ENCODE measurements around the gene LAMTOR5. TPM values are rescaled to one million over a fixed set of nuclear protein-coding genes. Genes with fewer than 3 reads are reported as not detected.
"Not testable (repeated sequence)": the region's sequence is repeated elsewhere in the genome, so short reads cannot be mapped to it uniquely, and the experiment has no call there.

The LAMTOR5 gene
- polyA plus RNA-seq, 3 donors: 255 to 281 (median 264) TPM

DNA sequence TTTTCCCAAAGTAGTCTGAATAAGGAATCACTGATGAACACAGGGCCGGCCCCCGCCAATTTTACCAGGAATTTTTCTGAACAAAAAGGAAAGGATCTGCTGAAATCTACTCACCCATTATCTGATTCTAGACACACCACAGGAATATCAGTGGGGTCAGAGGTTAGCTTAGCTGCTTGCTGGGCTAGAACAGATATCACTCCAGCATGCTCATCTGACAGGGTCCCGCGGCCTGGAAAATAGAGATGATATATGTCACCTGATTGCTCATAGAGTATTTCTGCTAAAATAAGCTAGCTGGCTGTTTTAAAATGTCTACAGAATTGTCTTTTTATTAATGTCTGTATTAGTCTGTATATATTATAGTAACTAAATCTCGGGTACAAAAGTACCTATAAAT lies 3.7 kb downstream of the LAMTOR5 start:
- DNase-seq: no peak

DNA sequence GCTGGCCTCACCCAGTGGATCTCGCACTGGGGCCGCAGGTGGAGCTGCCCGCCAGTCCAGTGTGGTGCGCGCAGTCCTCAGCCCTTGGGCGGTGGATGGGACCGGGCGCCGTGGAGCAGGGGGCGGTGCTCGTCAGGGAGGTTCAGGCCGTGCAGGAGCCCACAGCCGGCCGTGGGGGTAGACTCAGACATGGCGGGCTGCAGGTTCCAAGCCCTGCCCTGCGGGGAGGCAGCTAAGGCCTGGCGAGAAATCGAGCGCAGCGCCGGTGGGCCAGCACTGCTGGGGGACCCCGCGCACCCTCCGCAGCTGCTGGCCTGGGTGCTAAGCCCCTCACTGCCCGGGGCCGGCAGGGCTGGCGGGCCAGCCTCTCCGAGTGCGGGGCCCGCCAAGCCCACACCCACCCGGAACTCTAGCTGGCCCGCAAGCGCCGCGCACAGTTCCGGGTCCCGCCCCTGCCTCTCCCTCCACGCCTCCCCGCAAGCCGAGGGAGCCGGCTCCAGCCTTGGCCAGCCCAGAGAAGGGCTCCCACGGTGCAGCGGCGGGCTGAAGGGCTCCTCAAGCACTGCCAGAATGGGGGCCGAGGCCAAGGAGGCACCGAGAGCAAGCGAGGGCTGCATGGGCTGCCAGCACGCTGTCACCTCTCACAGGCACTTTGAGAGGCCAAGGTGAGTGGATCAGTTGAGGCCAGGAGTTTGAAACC lies 11.1 kb downstream of the LAMTOR5 start:
- DNase-seq: not testable (repeated sequence)

GRCh38 chr1:110394493-110394820 lies 13.0 kb downstream of the LAMTOR5 start:
- DNase-seq: no peak

- DNase-seq: no peak
Observed at GRCh38 chr1:110393691-110394492, 13.6 kb downstream of the LAMTOR5 start.

DNA sequence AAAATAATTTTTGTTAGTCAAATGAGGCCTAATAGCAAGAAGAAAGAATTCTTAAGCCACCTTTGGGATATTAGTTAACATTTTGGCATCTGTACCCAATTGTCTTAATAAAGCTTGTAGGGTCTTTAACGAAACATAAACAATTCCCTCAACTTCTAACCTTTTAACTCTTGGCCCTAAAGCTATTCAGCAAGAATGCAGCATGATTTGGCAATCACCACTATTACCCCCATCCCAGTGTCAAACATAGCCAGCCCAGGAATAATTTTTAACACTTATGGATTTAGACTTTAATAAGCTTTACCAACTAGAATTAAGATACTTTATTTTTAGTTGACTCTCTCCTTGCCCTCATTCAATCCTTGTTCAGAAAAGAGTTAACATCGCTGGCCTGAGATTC lies 14.2 kb downstream of the LAMTOR5 start:
- no peak for DNase-seq

GRCh38 chr1:110390692-110391245 lies 16.7 kb downstream of the LAMTOR5 start, which contains the start of gene SLC16A4:
SLC16A4 (minus strand) TSS chr1:110391026; CDS start chr1:110389323, 1,703 bp downstream.
- no peak for DNase-seq

DNA sequence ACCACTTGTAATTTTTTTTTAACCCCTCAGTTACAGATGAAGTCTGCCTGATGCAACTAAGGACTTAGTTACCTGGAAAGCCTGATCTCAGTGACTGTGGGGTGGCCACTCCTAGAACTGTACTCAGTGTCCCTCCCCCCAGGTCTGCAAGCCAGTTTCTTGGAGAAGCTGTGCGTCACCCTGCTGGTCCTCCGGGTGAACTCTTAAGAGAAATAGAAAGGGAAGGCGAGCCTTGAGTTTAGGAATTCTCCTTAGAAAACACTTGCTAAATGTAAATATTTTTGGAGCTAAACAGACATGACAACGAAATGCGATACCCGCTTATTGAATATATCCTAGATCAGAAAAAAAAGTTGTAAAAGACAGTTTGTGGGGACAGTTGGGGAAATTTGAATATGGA lies 17.4 kb downstream of the LAMTOR5 start:
- DNase-seq: no peak

DNA sequence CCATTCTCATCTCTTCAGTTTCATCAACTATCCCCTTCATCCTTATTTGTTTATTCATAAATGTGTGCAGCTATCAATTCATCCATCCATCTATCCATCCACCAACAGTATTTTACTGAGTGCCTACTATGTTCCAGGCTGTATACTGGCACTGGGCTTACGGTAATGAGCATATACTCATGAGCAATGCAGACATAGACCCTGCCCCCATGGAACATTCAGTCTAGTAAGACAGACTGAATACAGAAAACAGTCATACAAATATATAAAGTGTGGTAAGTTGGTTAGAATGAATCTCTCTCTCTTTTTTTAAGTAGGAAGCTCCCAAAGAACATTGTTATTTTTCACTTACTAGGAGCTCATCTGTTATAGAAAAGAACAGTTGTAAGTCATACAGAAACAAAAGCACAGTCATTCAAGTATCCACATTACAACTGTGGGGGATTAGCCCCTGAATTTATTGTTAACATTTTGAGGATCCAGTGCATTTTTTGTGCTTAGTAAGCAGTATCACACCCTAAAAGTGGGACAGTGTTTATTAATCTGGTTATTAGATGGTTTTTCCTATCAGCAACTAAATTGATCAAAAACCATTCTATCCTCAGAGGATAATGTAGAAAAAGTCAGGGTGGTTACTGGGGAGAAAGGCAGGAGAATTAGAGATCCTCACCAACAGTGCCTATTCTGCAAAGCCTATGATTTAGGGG lies 20.3 kb downstream of the LAMTOR5 start:
- DNase-seq: no peak

GRCh38 chr1:110385369-110385768 lies 22.1 kb downstream of the LAMTOR5 start:
- DNase-seq: no peak

DNA sequence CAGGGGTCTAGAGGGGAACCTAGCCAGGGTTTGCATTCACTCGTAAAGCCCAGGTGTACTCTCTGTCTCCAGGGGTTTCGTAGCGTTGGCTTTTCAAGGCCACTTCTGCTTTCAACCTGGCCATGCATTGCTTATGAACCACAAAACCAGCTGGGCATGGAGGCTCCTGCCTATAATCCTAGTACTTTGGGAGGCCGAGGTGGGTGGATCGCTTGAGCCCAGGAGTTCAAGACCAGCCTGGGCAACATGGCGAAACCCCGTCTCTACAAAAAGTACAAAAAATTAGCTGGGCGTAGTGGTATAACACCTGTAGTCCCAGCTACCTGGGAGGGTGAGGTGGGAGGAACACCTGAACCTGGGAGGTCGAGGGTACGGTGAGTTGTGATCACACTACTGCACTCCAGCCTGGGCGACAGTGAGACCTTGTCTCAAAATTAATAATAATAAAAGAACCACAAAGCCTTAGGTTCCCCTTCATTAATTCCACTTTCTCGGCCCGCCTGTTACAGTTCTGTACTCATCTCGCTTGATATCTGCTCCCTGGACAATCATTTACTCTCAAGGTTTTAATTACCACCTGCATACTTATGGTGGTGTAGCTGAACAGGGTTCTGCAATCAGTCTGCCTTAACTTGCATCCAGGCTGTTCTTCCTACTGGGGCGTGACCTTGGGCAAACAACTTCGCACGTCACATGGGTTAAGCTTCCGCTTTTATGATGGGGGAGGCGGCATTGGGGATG lies 22.7 kb downstream of the LAMTOR5 start:
- no peak for DNase-seq

- no peak for DNase-seq
Observed at GRCh38 chr1:110383251-110383990, 24.1 kb downstream of the LAMTOR5 start.

DNA sequence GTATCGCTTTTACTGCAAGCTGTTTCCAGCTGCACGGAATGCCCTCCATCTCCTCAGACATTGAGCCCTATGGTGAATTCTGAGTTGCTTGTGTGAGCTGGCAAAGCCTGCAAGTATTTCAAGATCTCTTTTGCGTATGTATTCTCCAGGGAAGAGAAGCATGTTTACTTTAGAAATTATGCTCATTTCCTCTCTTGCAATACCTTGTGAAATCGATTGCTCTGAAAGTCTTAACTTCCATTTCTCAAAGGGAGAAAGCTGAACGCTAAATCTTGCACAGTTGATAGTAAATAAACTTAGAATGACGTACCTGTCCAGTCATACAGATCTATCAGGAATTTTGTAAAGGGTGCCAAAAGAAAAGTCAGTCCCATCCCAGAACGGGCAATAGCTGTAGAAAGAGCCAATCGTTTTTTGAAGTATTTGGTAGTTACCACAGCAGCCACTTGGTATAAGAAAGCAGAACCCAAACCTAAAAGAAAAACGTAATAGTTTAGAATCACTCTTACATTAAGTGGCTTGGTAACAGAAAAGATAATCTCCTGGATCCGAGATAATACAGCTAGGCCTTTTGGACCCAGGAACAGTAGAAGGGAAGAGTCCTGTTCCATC lies 26.7 kb downstream of the LAMTOR5 start:
- DNase-seq: no peak

GRCh38 chr1:110375490-110375889 lies 32.0 kb downstream of the LAMTOR5 start:
- no peak for DNase-seq

GRCh38 chr1:110370827-110371226 lies 36.7 kb downstream of the LAMTOR5 start:
- no peak for DNase-seq

GRCh38 chr1:110364221-110364620 lies 43.3 kb downstream of the LAMTOR5 start:
- no peak for DNase-seq

GRCh38 chr1:110361856-110362255 lies 45.6 kb downstream of the LAMTOR5 start:
- no peak for DNase-seq

DNA sequence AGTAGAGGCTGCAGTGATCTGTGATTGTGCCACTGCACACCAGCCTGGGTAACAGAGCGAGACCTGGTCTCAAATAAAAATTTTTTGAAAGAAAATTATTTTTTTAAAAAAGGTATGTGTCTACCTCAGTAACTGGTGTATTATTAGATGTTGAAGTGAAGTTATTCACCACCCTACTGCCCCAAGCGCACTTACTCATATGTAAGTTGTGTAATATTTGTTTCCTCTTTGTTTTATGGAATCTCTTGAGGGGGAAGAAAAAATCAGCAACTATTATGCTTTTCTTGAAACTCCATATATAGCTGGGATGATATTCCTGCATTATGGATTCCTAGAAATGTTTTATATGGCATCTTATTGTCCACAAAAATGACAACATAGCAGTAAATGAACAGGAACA lies 47.1 kb downstream of the LAMTOR5 start:
- no peak for DNase-seq

- no peak for DNase-seq
Observed at GRCh38 chr1:110356379-110356778, 51.1 kb downstream of the LAMTOR5 start.

- DNase-seq: no peak
Observed at GRCh38 chr1:110355321-110355720, 52.2 kb downstream of the LAMTOR5 start.
